ENCODE results near the gene KPNA6.
A peak's percentile ranks its signal among the peaks of the same experiment; 100 is the strongest.
"Not testable (repeated sequence)": the region's sequence is repeated elsewhere in the genome, so short reads cannot be mapped to it uniquely, and the experiment has no call there.

The KPNA6 gene

GRCh38 chr1:32137111-32137510, 29.3 kb downstream of the KPNA6 start:
- no peak for DNase-seq (ENCODE audit: insufficient read length, low spot score)
- FAIRE-seq = no peak

GRCh38 chr1:32138965-32139364, 31.1 kb downstream of the KPNA6 start:
- FAIRE-seq = no peak
- peak; percentile 51 for DNase-seq (ENCODE audit: insufficient read length, low spot score)

GRCh38 chr1:32142446-32143301, 34.8 kb downstream of the KPNA6 start:
- FAIRE-seq = no peak

GRCh38 chr1:32143302-32143695, 35.4 kb downstream of the KPNA6 start:
- not testable (repeated sequence) for FAIRE-seq; DNase-seq (ENCODE audit: insufficient read length, low spot score)

More at GRCh38 chr1:32142446-32143301, 34.8 kb downstream of the KPNA6 start:
- no peak for DNase-seq (ENCODE audit: insufficient read length, low spot score)

GRCh38 chr1:32144033-32144432, 36.2 kb downstream of the KPNA6 start:
- DNase-seq (ENCODE audit: insufficient read length, low spot score) = no peak

GRCh38 chr1:32147799-32148198, 39.9 kb downstream of the KPNA6 start:
- DNase-seq (ENCODE audit: insufficient read length, low spot score); FAIRE-seq: not testable (repeated sequence)

More at GRCh38 chr1:32144033-32144432, 36.2 kb downstream of the KPNA6 start:
- no peak for FAIRE-seq

GRCh38 chr1:32150847-32151246, 43.0 kb downstream of the KPNA6 start:
- no peak for DNase-seq (ENCODE audit: insufficient read length, low spot score)
- no peak for FAIRE-seq

- DNase-seq (ENCODE audit: insufficient read length, low spot score) (peak; percentile 27), FAIRE-seq (no peak)
These were observed 43.5 kb downstream of the KPNA6 start for GRCh38 chr1:32151319-32151787.

GRCh38 chr1:32159189-32159588, 51.3 kb downstream of the KPNA6 start:
- DNase-seq (ENCODE audit: insufficient read length, low spot score) (no peak), FAIRE-seq (no peak)

- FAIRE-seq = no peak
- no peak for DNase-seq (ENCODE audit: insufficient read length, low spot score)
These were observed 55.5 kb downstream of the KPNA6 start for GRCh38 chr1:32163405-32163804.

- FAIRE-seq; DNase-seq (ENCODE audit: insufficient read length, low spot score): not testable (repeated sequence)
These were observed 57.8 kb downstream of the KPNA6 start for GRCh38 chr1:32165633-32166032.

GRCh38 chr1:32170991-32171390, 63.1 kb downstream of the KPNA6 start:
- no peak for FAIRE-seq
- no peak for DNase-seq (ENCODE audit: insufficient read length, low spot score)

GRCh38 chr1:32172621-32173245, 64.9 kb downstream of the KPNA6 start:
- DNase-seq (ENCODE audit: insufficient read length, low spot score) (no peak), FAIRE-seq (no peak)

- DNase-seq (ENCODE audit: insufficient read length, low spot score) = no peak
- no peak for FAIRE-seq
These were observed 70.7 kb downstream of the KPNA6 start for GRCh38 chr1:32178380-32179192.

GRCh38 chr1:32179193-32179442, 71.3 kb downstream of the KPNA6 start:
- DNase-seq (ENCODE audit: insufficient read length, low spot score) (no peak), FAIRE-seq (no peak)

GRCh38 chr1:32179443-32180185, 71.8 kb downstream of the KPNA6 start, which contains the start of gene TXLNA:
Gene TXLNA, plus strand, starts transcription at chr1:32179675. Its CDS starts 671 bp downstream, at chr1:32180346.
- FAIRE-seq (peak; percentile 91), DNase-seq (ENCODE audit: insufficient read length, low spot score) (peak; percentile 89)

GRCh38 chr1:32180186-32181060, 72.6 kb downstream of the KPNA6 start:
- DNase-seq (ENCODE audit: insufficient read length, low spot score) = peak; percentile 28
- FAIRE-seq = no peak

- FAIRE-seq = no peak
- no peak for DNase-seq (ENCODE audit: insufficient read length, low spot score)
These were observed 73.2 kb downstream of the KPNA6 start for GRCh38 chr1:32181065-32181464.

GRCh38 chr1:32181563-32181962, 73.7 kb downstream of the KPNA6 start:
- FAIRE-seq (no peak), DNase-seq (ENCODE audit: insufficient read length, low spot score) (no peak)
